ENCODE measurements around the gene ENC1. TPM values are rescaled to one million over a fixed set of nuclear protein-coding genes. Genes with fewer than 3 reads are reported as not detected.

ENC1 gene
- total RNA-seq, 1 donor from 2014 or later = 3.8 TPM

DNA sequence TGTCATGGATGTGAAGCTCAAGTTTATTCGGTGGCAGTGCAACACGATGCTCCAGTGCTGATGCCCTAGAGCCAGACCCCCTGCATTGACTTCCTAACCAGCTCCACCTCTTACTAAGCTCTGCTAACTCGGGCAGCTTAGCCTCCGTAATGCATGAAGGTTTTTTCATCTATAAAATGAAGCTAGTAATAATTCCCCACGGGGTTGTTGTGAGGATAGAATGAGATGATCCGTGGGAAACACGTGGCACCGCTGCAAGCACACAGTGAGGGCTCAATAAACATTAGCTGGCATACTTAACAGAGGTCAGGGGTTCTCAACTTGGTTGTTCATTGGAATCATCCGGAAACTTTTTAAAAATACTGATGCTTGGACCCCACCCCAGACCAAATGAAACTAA is 6.8 kb downstream of the ENC1 start:
- no peak for DNase-seq
- peaks cover 4% of the 10 kb centered on the region for H3K27me3 ChIP-seq (ENCODE audit: low read depth)
- TF ChIP-seq, protein P1, sequence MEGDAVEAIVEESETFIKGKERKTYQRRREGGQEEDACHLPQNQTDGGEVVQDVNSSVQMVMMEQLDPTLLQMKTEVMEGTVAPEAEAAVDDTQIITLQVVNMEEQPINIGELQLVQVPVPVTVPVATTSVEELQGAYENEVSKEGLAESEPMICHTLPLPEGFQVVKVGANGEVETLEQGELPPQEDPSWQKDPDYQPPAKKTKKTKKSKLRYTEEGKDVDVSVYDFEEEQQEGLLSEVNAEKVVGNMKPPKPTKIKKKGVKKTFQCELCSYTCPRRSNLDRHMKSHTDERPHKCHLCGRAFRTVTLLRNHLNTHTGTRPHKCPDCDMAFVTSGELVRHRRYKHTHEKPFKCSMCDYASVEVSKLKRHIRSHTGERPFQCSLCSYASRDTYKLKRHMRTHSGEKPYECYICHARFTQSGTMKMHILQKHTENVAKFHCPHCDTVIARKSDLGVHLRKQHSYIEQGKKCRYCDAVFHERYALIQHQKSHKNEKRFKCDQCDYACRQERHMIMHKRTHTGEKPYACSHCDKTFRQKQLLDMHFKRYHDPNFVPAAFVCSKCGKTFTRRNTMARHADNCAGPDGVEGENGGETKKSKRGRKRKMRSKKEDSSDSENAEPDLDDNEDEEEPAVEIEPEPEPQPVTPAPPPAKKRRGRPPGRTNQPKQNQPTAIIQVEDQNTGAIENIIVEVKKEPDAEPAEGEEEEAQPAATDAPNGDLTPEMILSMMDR (IDR thresholded peaks at IDR 0.05; ENCODE audit: borderline replicate concordance) = no peak
- H3K9me3 ChIP-seq (replicated peaks) = no peaks in the 10 kb centered on the region
- intact Hi-C loops (cut with micrococcal nuclease) = no loop called here
- H3K36me3 ChIP-seq = peaks cover 38% of the 10 kb centered on the region
- H3K4me3 ChIP-seq = no peak overlapping the region
- H3K27ac ChIP-seq (replicated peaks) = no peak overlapping the region
- peaks cover 75% of the 10 kb centered on the region for H3K4me1 ChIP-seq

DNA sequence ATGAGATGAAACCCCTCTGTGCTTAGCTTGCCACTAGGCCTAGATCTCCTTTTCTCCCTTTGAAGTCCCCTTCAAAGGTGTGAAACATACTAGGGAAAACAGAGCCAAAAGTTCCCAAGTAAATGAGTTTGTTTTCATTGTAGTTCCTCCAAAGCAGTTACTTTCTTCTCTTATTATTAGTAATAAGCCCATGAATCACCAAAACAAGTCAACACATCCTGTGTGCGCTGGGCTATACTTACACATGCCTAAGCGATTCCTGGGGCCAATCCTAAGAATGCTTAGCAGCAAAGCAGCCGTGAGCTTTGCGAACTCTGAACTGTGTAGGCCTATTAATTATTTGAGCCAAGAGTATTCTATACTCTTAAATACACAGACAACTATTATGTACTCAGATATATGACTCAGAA is 7.6 kb downstream of the ENC1 start:
- Histone ChIP-seq H3K27ac (replicated peaks) (no peak overlapping the region), H3K36me3 (peaks cover 44% of the 10 kb centered on the region), H3K4me1 (peaks cover 68% of the 10 kb centered on the region), H3K4me3 (no peak overlapping the region), H3K27me3 (ENCODE audit: low read depth) (peaks cover 4% of the 10 kb centered on the region), H3K9me3 (replicated peaks) (no peaks in the 10 kb centered on the region)
- intact Hi-C loops (cut with micrococcal nuclease) = no loop called here
- TF ChIP-seq, protein P1 (IDR thresholded peaks at IDR 0.05; ENCODE audit: borderline replicate concordance) = no peak
- DNase-seq = no peak

DNA sequence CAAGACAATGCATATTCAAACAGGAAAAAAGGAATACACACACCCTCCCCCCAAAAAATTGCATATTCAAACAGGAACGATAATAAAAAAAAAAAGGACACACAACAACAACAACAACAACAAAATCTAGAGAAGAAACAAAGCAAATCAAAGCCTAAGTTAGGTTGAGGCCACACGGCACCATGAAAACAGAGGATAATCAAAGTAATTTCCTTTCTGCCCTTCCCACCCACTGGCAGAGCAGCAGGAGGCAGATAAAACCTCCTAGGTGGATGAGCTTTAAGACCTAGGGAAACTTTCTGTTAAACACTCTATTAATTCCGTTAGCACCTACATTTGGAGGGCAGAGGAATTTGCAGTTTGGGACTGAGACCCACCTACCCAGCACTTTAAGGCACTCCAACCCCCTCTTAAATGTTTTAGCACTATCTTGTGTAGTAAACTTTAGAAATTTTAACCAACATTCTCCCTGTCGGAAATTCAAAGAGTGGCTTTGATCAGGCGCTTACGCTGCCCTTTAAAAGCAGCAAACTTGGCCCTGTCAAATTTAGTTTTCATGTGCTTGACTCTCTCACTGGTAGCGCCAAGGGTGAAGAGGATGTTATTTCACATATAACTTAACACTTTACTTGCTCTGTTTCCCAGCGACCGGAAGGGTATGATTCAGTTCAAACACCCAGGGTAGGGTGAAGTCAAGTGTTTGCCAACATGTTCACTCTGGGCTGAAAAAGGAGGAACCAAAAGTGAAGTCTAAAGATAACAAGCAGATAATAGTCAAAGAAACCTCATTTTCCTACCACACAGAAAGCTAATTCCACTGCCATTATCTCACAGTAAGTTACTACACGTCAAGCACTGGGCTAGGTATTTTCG is 9.2 kb downstream of the ENC1 start:
- peaks cover 44% of the 10 kb centered on the region for H3K36me3 ChIP-seq
- TF ChIP-seq, protein P1 (IDR thresholded peaks at IDR 0.05; ENCODE audit: borderline replicate concordance) = no peak
- peaks cover 55% of the 10 kb centered on the region for H3K4me1 ChIP-seq
- H3K27me3 ChIP-seq (ENCODE audit: low read depth) = peaks cover 4% of the 10 kb centered on the region
- no peak overlapping the region for H3K4me3 ChIP-seq
- no peak for DNase-seq
- H3K27ac ChIP-seq (replicated peaks) = peak overlapping the region; percentile 16
- intact Hi-C loops (cut with micrococcal nuclease) = no loop called here
- no peaks in the 10 kb centered on the region for H3K9me3 ChIP-seq (replicated peaks)

DNA sequence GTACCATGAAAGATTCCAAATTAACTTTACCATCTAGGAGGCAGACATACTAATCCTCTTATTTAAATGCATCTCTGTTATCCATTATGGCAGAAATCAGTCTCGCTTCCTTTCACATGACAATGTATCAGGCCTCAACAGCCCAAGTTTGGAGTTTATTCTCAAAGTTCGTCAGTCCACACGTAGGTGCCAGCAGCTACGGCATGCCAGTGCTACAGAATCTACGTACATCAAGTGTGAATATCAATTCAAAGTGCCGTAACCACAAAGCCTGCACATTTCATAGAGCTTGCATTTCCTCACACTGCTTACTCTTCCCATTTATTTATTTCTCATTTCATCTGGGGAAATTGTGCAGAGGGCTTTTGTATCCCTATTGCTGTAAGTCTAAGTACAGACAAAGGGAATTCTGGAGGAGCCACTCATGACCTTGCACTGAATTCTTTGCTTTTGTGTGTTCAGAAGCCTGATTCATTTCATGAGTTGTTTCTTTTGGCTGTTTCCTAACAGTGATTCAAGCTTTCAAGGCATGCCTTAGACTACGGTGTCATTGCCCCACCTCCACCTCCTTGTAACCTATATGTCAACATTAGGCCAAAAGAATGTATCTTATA is 10.0 kb downstream of the ENC1 start:
- intact Hi-C loops (cut with micrococcal nuclease) = no loop called here
- Histone ChIP-seq H3K9me3 (replicated peaks) (no peaks in the 10 kb centered on the region), H3K36me3 (peaks cover 44% of the 10 kb centered on the region), H3K4me1 (peaks cover 47% of the 10 kb centered on the region), H3K27ac (replicated peaks) (no peak overlapping the region), H3K27me3 (ENCODE audit: low read depth) (peaks cover 4% of the 10 kb centered on the region), H3K4me3 (no peak overlapping the region)
- no peak for DNase-seq
- TF ChIP-seq, protein P1 (IDR thresholded peaks at IDR 0.05; ENCODE audit: borderline replicate concordance) = no peak

DNA sequence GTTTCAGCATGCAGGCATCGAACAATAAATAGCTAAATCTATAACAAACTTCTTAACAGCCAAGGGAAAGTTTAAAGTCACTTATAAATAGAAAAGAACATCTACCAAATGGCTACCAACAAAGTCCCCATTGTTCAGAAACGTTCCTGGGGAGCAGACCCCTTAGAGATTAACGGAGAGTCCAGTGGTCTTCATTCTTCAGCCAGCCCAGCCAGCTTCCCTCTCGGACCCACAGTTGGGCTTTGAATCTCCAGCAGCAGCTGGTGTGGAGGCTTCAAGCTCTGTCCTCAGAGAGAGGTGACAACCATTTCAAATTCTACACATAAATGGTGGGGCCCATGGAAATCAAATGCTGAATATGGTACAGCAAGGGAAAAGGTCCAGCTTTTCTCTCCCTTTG is 11.2 kb downstream of the ENC1 start:
- no peak for DNase-seq
- Histone ChIP-seq H3K4me3 (no peak overlapping the region), H3K27me3 (ENCODE audit: low read depth) (no peaks in the 10 kb centered on the region), H3K9me3 (replicated peaks) (no peaks in the 10 kb centered on the region), H3K4me1 (peaks cover 35% of the 10 kb centered on the region), H3K36me3 (peaks cover 35% of the 10 kb centered on the region), H3K27ac (replicated peaks) (no peak overlapping the region)
- intact Hi-C loops (cut with micrococcal nuclease) = no loop called here
- TF ChIP-seq, protein P1 (IDR thresholded peaks at IDR 0.05; ENCODE audit: borderline replicate concordance) = no peak
